ENCODE results near the gene PDCD11. TPM values are rescaled to one million over a fixed set of nuclear protein-coding genes. Genes with fewer than 3 reads are reported as not detected.

PDCD11 gene
- total RNA-seq, 1 experiment from 2014 or later, result 78.8 TPM

DNA sequence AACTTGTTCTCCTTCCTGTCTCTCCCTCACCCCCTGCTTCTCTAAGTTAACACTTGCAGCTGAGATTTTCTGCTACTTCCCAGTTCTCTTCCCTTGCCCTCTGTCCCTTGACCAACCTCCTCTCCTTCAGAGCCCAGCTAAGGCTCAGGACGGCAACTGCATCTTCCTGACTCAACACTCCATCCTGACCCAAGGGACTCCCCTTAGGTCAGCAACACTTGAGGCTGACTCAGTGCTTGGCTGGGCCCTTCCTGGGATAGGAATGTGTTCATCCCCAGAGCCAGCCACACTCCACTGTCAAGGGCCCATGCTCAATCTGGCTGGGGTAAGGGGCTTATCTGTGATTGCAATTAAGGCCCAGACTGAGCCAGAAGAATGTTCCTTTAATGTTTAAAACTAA lies 52.3 kb downstream of the PDCD11 start:
- POLR2A ChIA-PET, result interaction anchor here (0.7 kb wide), 1 partner anchor 72 kb away, joined by 3 read pairs; no protein-coding TSS in a partner anchor
- no peak overlapping the region for H3K4me3 Mint-ChIP-seq

GRCh38 chr10:103449208-103450144 lies 53.0 kb downstream of the PDCD11 start:
- no peak for DNase-seq (ENCODE audit: low spot score)
- Mint-ChIP-seq H3K4me1 (peaks cover 7% of the 10 kb centered on the region; the same call in 1 of the 2 replicates), H3K27ac (no peak overlapping the region), H3K4me3 (no peak overlapping the region), H3K36me3 (peaks cover 25% of the 10 kb centered on the region), H3K27me3 (ENCODE audit: low read depth) (no peaks in the 10 kb centered on the region), H3K9me3 (no peaks in the 10 kb centered on the region)
- TF ChIP-seq E2F1 (CRISPR knock-in tag; IDR thresholded peaks at IDR 0.05), result no peak
- no peak for TF ChIP-seq IRF2 (CRISPR knock-in tag; IDR thresholded peaks at IDR 0.05; ENCODE audit: borderline replicate concordance, low read depth)
- TF ChIP-seq ZNF425 (CRISPR knock-in tag; conservative IDR thresholded peaks at IDR 0.05), result no peak
- TF ChIP-seq, protein P1, sequence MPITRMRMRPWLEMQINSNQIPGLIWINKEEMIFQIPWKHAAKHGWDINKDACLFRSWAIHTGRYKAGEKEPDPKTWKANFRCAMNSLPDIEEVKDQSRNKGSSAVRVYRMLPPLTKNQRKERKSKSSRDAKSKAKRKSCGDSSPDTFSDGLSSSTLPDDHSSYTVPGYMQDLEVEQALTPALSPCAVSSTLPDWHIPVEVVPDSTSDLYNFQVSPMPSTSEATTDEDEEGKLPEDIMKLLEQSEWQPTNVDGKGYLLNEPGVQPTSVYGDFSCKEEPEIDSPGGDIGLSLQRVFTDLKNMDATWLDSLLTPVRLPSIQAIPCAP (CRISPR knock-in tag; IDR thresholded peaks at IDR 0.05), result no peak
- TF ChIP-seq ZNF121 (CRISPR knock-in tag; IDR thresholded peaks at IDR 0.05), result no peak
- TF ChIP-seq PRRX2 (CRISPR knock-in tag; IDR thresholded peaks at IDR 0.05), result no peak
- no peak for TF ChIP-seq FOXK1 (CRISPR knock-in tag; IDR thresholded peaks at IDR 0.05)
- TF ChIP-seq NFATC4 (CRISPR knock-in tag; IDR thresholded peaks at IDR 0.05), result no peak
- TF ChIP-seq USF2 (CRISPR knock-in tag; IDR thresholded peaks at IDR 0.05), result no peak
- no peak for TF ChIP-seq TEAD1 (CRISPR knock-in tag; IDR thresholded peaks at IDR 0.05)
- TF ChIP-seq NFE2L1 (CRISPR knock-in tag; IDR thresholded peaks at IDR 0.05), result no peak
- TF ChIP-seq ZNF416 (CRISPR knock-in tag; IDR thresholded peaks at IDR 0.05), result no peak
- CTCF ChIA-PET, result interaction anchor here (0.8 to 5.7 kb wide), 4 partner anchors 26 to 115 kb away, joined by 3 to 49 read pairs (median 8); no protein-coding TSS in a partner anchor
- POLR2A ChIA-PET, result interaction anchor here (0.7 kb wide), 1 partner anchor 73 kb away, joined by 3 read pairs; no protein-coding TSS in a partner anchor
- ATAC-seq, result no peak

More for the DNA sequence above, 52.3 kb downstream of the PDCD11 start:
- H3K9me3 Mint-ChIP-seq, result no peaks in the 10 kb centered on the region
- ATAC-seq, result no peak
- peak overlapping the region; percentile 54; the same call in 1 of the 2 replicates for H3K27ac Mint-ChIP-seq
- H3K4me1 Mint-ChIP-seq, result peaks cover 7% of the 10 kb centered on the region; the same call in 1 of the 2 replicates
- no peak for TF ChIP-seq CTCF (IDR thresholded peaks at IDR 0.05)
- no peak for TF ChIP-seq CREM (CRISPR knock-in tag; IDR thresholded peaks at IDR 0.05)
- TF ChIP-seq ZNF232 (CRISPR knock-in tag; IDR thresholded peaks at IDR 0.05), result no peak
- TF ChIP-seq, protein P2, sequence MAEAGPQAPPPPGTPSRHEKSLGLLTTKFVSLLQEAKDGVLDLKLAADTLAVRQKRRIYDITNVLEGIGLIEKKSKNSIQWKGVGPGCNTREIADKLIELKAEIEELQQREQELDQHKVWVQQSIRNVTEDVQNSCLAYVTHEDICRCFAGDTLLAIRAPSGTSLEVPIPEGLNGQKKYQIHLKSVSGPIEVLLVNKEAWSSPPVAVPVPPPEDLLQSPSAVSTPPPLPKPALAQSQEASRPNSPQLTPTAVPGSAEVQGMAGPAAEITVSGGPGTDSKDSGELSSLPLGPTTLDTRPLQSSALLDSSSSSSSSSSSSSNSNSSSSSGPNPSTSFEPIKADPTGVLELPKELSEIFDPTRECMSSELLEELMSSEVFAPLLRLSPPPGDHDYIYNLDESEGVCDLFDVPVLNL (CRISPR knock-in tag; IDR thresholded peaks at IDR 0.05; ENCODE audit: borderline replicate concordance, low read depth), result no peak
- TF ChIP-seq HMGA2 (CRISPR knock-in tag; IDR thresholded peaks at IDR 0.05), result no peak
- H3K36me3 Mint-ChIP-seq, result peaks cover 32% of the 10 kb centered on the region
- DNase-seq (ENCODE audit: low spot score), result no peak
- no peaks in the 10 kb centered on the region for H3K27me3 Mint-ChIP-seq (ENCODE audit: low read depth)
- CTCF ChIA-PET, result interaction anchor here (0.8 to 2.5 kb wide), 3 partner anchors 32 to 116 kb away, joined by 3 to 9 read pairs (median 7); no protein-coding TSS in a partner anchor
